ENCODE data around the gene GDAP1L1. TPM values are rescaled to one million over a fixed set of nuclear protein-coding genes. Genes with fewer than 3 reads are reported as not detected.

GDAP1L1 gene
- total RNA-seq, 1 donor = 0.18 TPM

DNA sequence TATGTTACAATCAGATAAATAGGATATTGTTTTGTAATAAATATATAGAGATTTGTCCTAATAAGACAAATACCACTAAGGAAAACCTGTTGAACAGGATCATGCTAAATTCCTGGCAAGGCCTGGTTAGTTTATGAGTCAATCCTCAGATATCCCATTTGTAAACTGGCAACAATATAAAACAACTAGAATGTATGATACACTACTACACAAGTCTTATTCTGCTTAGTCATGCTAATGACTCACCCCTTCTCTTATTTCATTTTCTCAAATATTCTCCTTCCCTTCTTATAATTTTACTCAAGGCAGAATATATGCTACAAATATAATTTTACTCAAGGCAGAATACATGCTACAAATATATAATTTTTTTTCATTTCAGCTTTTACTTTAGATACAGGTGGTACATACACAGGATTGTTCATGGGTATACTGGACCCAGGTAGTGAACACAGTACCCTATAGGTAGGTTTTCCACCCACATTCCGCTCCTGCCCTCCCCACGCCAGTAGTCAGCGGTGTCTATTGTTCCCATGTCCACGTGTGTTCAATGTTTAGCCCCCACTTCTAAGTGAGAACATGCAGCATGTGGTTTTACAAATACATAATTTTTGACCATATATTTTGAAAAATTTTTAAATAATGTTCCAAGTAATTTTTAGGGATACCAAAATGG lies 42.8 kb upstream of the GDAP1L1 start:
- DNase-seq (ENCODE audit: low read depth) = peak; percentile 95
- H3K4me3 ChIP-seq (ENCODE audit: low read depth, low read length) = no peak overlapping the region
- TF ChIP-seq, protein P1, sequence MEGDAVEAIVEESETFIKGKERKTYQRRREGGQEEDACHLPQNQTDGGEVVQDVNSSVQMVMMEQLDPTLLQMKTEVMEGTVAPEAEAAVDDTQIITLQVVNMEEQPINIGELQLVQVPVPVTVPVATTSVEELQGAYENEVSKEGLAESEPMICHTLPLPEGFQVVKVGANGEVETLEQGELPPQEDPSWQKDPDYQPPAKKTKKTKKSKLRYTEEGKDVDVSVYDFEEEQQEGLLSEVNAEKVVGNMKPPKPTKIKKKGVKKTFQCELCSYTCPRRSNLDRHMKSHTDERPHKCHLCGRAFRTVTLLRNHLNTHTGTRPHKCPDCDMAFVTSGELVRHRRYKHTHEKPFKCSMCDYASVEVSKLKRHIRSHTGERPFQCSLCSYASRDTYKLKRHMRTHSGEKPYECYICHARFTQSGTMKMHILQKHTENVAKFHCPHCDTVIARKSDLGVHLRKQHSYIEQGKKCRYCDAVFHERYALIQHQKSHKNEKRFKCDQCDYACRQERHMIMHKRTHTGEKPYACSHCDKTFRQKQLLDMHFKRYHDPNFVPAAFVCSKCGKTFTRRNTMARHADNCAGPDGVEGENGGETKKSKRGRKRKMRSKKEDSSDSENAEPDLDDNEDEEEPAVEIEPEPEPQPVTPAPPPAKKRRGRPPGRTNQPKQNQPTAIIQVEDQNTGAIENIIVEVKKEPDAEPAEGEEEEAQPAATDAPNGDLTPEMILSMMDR (IDR thresholded peaks at IDR 0.05; ENCODE audit: insufficient read depth, low read length) = no peak

DNA sequence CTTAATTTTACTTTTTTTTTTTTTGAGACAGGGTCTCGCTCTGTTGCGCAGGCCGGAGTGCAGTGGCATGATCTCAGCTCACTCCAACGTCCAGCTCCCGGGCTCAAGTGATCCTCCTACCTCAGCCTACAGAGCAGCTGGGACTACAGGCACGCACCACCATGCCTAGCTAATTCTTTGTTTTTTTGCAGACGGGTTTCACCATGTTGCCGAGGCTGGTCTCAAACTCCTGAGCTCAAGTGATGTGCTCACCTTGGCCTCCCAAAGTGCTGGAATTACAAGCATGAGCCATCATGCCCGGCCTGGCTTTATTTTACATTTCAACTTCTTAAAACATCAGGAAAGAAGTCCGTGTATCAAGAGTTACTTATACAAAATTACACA lies 42.3 kb upstream of the GDAP1L1 start:
- H3K4me3 ChIP-seq (ENCODE audit: low read depth, low read length) = no peak overlapping the region
- TF ChIP-seq, protein P1 (IDR thresholded peaks at IDR 0.05; ENCODE audit: insufficient read depth, low read length) = no peak
- DNase-seq (ENCODE audit: low read depth) = no peak

DNA sequence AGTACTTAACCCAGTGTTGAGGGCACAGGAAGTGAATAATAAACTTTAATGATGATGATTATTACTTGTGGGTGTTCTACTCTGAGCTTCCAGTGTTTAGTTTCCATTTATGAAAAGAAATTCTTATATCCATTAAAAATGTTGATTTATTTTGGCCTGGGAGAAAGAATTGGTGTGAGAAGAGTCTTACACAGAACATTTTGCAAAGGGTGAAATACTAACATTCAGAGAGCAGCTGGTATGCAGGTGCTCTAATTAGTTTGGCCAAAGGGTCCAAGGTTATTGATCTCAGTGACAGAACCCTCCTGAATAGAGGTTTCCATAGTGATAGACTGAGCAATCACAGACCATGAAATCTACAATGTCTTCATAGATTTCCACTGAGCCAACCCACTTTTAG lies 41.0 kb upstream of the GDAP1L1 start:
- TF ChIP-seq, protein P1 (IDR thresholded peaks at IDR 0.05; ENCODE audit: insufficient read depth, low read length) = no peak
- DNase-seq (ENCODE audit: low read depth) = no peak
- no peak overlapping the region for H3K4me3 ChIP-seq (ENCODE audit: low read depth, low read length)

DNA sequence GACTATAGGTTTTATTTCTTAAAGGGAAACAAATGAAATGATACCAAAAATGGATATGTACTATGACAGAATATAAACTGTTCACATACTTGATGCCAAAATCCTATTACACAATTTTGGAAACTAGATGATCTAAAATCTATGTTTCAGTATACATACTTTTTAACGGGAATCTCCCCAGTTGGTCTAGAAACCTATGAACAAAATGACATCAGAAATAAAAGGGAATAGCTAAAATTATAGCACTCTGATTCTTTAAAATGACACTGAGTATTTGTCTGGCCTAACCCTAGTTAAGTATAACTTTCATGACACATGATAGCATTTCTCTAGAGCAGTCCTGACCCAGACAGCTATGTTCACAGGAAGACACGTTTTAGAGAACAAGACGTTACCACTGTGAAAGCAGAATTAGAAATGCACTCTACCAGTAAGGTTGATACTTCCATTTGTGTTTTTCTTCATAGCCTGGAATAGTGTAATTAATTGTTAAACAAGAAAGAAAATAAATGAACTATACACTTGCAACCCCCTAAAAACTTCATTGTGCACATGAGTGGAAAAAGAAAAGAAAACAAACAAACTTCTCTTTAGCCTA lies 39.9 kb upstream of the GDAP1L1 start:
- DNase-seq (ENCODE audit: low read depth) = peak; percentile 24
- TF ChIP-seq, protein P1 (IDR thresholded peaks at IDR 0.05; ENCODE audit: insufficient read depth, low read length) = no peak
- H3K4me3 ChIP-seq (ENCODE audit: low read depth, low read length) = no peak overlapping the region

DNA sequence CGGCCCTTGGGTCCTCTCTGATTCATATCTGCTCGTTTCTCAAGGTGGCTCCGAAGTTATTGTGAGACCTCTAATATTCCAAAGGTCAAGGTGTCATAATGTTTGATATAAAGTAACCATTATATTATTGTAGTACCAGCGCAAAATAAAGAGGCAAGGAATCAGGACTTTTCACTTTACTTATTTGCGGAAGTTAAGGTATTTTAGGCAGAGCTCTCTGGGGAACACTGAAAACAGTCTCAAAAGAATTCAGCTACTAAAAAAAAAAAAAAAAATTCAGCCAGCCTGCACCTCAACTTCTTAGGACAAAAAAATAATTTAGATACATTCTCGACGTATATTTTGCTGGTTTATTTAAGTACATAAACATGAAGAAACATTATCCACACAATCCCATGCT lies 38.9 kb upstream of the GDAP1L1 start:
- DNase-seq (ENCODE audit: low read depth) = no peak
- H3K4me3 ChIP-seq (ENCODE audit: low read depth, low read length) = peak overlapping the region; percentile 89
- TF ChIP-seq, protein P1 (IDR thresholded peaks at IDR 0.05; ENCODE audit: insufficient read depth, low read length) = no peak

DNA sequence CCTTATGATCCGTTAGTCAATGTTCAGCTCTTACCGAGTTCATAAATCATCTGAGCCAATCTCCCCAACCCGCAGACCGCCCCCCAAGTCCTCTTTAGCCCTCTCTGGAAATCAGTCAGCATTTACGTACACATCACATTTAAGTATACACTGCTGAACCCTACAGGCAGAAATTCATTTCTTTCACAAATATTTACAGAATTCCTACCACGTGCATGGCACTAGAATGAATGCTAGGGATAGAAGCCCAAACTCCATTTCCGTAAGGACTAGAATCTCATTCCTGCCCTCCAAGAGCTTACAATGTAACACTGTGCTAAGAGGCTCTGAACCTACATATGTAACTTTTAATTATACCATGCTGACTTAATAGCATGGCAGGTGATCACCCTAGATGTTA lies 38.3 kb upstream of the GDAP1L1 start:
- peak overlapping the region; percentile 89 for H3K4me3 ChIP-seq (ENCODE audit: low read depth, low read length)
- TF ChIP-seq, protein P1 (IDR thresholded peaks at IDR 0.05; ENCODE audit: insufficient read depth, low read length) = no peak
- DNase-seq (ENCODE audit: low read depth) = peak; percentile 42
